Mesothelial cell of epicardium (in vitro differentiated cells): ENCODE results near the gene TM9SF4. TPM values are rescaled to one million over a fixed set of nuclear protein-coding genes. Genes with fewer than 3 reads are reported as not detected.

Source experiments
- DNase-seq, 2 experiments: peaks; one replicate each; pipeline ENCODE4 v3.0.0; 2021; ENCODE audit warnings: low spot score in 2 of 2; ENCODE audit not compliant: unreplicated experiment in 2 of 2
- H3K27ac Mint-ChIP-seq: 2 replicates; pipeline ENCODE4 v1.8.0; 2021; ENCODE audit warnings: mixed read lengths
- H3K27me3 Mint-ChIP-seq: 2 replicates; pipeline ENCODE4 v1.8.0; 2021; ENCODE audit warnings: low read depth, mixed read lengths
- H3K36me3 Mint-ChIP-seq: 2 replicates; pipeline ENCODE4 v1.8.0; 2021; ENCODE audit warnings: mixed read lengths
- H3K4me1 Mint-ChIP-seq: 2 replicates; pipeline ENCODE4 v1.8.0; 2021; ENCODE audit warnings: mixed read lengths
- H3K4me3 Mint-ChIP-seq: 2 replicates; pipeline ENCODE4 v1.8.0; 2021; ENCODE audit warnings: mild to moderate bottlenecking, moderate library complexity, mixed read lengths
- H3K9me3 Mint-ChIP-seq: 2 replicates; pipeline ENCODE4 v1.8.0; 2021; ENCODE audit warnings: mixed read lengths
- total RNA-seq: library from RNA; stranded (reverse); gene quantifications from 3 replicates; pipeline ENCODE4 v1.2.1, GENCODE V29; 2021
- TF ChIP-seq, protein P1 (sequence below): fragments of 200-600 bp; sonication (generic); IDR thresholded peaks from one replicate; pipeline ENCODE4 v1.5.0; 2021; ENCODE audit warnings: antibody characterized with exemption; ENCODE audit not compliant: unreplicated experiment

TM9SF4 gene
- total RNA-seq, 1 donor from 2014 or later, result 77.8 TPM

DNA sequence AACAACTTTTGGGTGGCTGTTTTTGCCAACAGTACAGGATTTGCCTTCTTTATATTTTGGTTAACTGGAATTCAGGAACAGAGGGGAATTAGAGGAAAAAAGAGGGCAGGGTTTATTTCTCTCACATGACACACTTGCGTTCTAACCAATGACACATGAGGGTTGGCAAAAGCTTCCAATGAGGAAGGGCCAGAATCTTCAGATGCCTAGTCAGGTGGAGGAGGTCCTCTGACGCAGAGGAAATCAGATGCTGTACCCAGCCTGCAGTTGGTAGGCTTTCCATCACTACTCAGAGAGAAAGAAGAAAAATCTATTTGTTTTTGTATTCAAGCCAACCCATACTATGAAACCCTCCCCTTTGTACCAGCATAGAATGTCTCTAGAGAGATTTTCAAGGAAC, 20.8 kb downstream of the TM9SF4 start:
- Mint-ChIP-seq H3K4me3 (no peak overlapping the region), H3K27ac (no peak overlapping the region), H3K27me3 (no peaks in the 10 kb centered on the region), H3K9me3 (no peaks in the 10 kb centered on the region), H3K36me3 (peaks cover 3% of the 10 kb centered on the region), H3K4me1 (peaks cover 8% of the 10 kb centered on the region)
- no peak for DNase-seq
- TF ChIP-seq, protein P1, sequence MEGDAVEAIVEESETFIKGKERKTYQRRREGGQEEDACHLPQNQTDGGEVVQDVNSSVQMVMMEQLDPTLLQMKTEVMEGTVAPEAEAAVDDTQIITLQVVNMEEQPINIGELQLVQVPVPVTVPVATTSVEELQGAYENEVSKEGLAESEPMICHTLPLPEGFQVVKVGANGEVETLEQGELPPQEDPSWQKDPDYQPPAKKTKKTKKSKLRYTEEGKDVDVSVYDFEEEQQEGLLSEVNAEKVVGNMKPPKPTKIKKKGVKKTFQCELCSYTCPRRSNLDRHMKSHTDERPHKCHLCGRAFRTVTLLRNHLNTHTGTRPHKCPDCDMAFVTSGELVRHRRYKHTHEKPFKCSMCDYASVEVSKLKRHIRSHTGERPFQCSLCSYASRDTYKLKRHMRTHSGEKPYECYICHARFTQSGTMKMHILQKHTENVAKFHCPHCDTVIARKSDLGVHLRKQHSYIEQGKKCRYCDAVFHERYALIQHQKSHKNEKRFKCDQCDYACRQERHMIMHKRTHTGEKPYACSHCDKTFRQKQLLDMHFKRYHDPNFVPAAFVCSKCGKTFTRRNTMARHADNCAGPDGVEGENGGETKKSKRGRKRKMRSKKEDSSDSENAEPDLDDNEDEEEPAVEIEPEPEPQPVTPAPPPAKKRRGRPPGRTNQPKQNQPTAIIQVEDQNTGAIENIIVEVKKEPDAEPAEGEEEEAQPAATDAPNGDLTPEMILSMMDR, result no peak

- Mint-ChIP-seq H3K27me3 (no peaks in the 10 kb centered on the region), H3K4me3 (no peak overlapping the region), H3K27ac (no peak overlapping the region), H3K36me3 (peaks cover 3% of the 10 kb centered on the region), H3K9me3 (no peaks in the 10 kb centered on the region), H3K4me1 (peaks cover 7% of the 10 kb centered on the region)
- TF ChIP-seq, protein P1, result no peak
- no peak for DNase-seq
Observed at GRCh38 chr20:32130965-32131364, 21.5 kb downstream of the TM9SF4 start.

DNA sequence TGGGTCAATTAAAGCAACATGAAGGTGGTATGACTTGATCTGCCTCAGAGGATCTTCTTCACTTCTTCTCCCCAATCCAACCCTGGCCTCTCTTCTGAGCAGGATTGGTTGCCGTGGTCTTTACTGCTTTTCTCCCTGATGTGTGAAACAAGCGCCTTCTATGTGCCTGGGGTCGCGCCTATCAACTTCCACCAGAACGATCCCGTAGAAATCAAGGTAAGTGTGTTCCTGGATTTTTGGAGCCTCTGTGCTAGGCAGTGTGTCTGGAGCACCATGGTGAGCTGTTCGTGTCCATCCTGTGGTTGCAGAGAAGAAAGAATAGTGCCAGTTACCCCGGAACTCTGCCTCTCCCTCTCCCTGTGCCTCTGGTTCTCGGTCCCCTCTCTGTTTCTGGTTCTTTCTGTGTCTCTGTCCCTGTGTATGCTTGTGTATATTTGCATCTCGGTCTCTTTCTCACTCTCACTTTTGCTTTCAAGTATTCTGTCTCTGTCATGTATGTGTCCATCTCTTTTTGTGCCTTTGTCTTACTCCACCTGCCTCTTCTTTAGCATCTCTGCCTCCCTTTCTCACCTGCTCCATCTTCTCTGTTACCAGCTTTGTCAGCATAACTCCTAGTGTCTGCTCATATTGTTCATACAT, 23.5 kb downstream of the TM9SF4 start:
- Mint-ChIP-seq H3K9me3 (no peaks in the 10 kb centered on the region), H3K36me3 (peaks cover 9% of the 10 kb centered on the region), H3K27ac (no peak overlapping the region), H3K4me3 (no peak overlapping the region), H3K4me1 (peaks cover 5% of the 10 kb centered on the region), H3K27me3 (no peaks in the 10 kb centered on the region)
- TF ChIP-seq, protein P1, result no peak
- DNase-seq, result no peak

- Mint-ChIP-seq H3K9me3 (no peaks in the 10 kb centered on the region), H3K27me3 (no peaks in the 10 kb centered on the region), H3K36me3 (peaks cover 14% of the 10 kb centered on the region), H3K4me1 (peaks cover 5% of the 10 kb centered on the region), H3K4me3 (no peak overlapping the region), H3K27ac (no peak overlapping the region)
- TF ChIP-seq, protein P1, result no peak
- DNase-seq, result no peak
Observed at GRCh38 chr20:32134026-32134425, 24.5 kb downstream of the TM9SF4 start.

GRCh38 chr20:32135983-32136515, 26.5 kb downstream of the TM9SF4 start:
- Mint-ChIP-seq H3K36me3 (peaks cover 31% of the 10 kb centered on the region), H3K4me3 (no peak overlapping the region), H3K27me3 (no peaks in the 10 kb centered on the region), H3K27ac (no peak overlapping the region), H3K9me3 (no peaks in the 10 kb centered on the region), H3K4me1 (no peaks in the 10 kb centered on the region)
- TF ChIP-seq, protein P1, result no peak
- no peak for DNase-seq

DNA sequence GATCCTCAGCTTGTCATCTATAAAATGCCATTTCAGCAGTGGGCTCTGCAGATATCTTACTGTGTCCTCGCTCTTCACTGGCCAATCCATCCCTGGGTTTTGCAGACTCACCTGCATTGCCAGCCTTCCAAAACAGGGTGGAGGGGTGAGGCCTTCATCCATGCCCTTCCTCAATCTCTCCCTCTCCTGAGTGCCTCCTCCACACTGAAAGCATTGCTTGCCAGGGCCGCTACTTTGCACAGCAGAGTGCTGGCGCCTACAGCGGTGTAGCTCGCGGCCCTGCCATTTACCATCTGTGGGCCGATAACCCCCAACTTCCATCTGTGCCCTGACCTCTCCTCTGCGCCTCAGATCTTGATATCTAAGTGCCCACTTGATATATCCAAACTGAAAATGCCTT, 29.4 kb downstream of the TM9SF4 start:
- TF ChIP-seq, protein P1, result no peak
- DNase-seq, result no peak
- Mint-ChIP-seq H3K4me3 (no peak overlapping the region), H3K27me3 (no peaks in the 10 kb centered on the region), H3K9me3 (no peaks in the 10 kb centered on the region), H3K4me1 (no peaks in the 10 kb centered on the region), H3K27ac (no peak overlapping the region), H3K36me3 (peaks cover 51% of the 10 kb centered on the region)
